ENCODE measurements around the gene GABBR2. TPM values are rescaled to one million over a fixed set of nuclear protein-coding genes. Genes with fewer than 3 reads are reported as not detected.

Gene GABBR2
- total RNA-seq, 1 donor = 0.27 TPM

DNA sequence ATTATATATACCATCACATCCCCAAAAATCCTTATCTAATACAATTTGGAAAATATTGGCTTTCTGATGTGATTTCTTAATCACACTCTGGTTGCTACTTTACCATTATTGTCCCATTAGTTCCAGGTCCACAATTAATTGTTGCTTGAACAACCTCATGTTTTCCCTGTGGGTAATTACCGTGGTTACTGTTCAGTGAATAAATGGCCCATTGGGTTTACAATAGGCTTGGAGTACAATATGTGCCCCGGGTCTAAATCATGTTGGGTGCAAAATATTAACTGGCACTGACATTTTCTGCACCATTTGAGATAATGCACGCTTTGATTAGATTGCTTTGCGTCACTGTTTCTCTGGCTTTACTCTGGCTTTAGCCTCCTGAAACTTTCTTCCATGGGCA is 163.7 kb downstream of the GABBR2 start:
- TF ChIP-seq, protein P1, sequence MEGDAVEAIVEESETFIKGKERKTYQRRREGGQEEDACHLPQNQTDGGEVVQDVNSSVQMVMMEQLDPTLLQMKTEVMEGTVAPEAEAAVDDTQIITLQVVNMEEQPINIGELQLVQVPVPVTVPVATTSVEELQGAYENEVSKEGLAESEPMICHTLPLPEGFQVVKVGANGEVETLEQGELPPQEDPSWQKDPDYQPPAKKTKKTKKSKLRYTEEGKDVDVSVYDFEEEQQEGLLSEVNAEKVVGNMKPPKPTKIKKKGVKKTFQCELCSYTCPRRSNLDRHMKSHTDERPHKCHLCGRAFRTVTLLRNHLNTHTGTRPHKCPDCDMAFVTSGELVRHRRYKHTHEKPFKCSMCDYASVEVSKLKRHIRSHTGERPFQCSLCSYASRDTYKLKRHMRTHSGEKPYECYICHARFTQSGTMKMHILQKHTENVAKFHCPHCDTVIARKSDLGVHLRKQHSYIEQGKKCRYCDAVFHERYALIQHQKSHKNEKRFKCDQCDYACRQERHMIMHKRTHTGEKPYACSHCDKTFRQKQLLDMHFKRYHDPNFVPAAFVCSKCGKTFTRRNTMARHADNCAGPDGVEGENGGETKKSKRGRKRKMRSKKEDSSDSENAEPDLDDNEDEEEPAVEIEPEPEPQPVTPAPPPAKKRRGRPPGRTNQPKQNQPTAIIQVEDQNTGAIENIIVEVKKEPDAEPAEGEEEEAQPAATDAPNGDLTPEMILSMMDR (IDR thresholded peaks at IDR 0.05; ENCODE audit: insufficient read depth, low read length) = no peak
- no peak overlapping the region for H3K4me3 ChIP-seq (ENCODE audit: low read depth, low read length)
- no peak for DNase-seq (ENCODE audit: low read depth)

DNA sequence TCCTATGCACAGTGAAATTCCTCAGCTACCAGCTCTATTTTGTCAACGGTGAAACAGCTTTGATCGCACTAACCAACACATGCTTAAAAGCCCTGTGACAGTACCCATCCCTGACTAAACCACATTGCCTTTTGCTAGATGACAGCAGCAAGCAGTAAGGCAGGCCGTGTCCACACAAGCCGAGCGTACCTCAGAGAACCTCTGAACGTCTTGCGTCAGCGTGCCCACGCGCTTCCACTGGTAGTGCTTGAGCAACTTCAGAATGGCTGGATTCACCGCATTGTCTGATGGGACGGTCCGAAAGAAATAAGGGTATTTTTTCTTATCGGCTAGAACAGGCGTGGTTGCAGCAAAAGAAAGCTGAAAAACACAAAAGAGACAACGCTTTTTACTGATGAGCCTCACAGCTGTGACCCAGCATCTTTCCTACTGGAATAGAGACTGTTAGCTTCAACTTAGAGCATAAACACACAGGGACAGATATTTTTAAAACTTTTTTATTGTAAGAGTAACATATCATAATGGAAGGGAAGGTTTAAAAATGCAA is 167.0 kb downstream of the GABBR2 start:
- H3K4me3 ChIP-seq (ENCODE audit: low read depth, low read length) = no peak overlapping the region
- DNase-seq (ENCODE audit: low read depth) = no peak
- TF ChIP-seq, protein P1 (IDR thresholded peaks at IDR 0.05; ENCODE audit: insufficient read depth, low read length) = no peak

DNA sequence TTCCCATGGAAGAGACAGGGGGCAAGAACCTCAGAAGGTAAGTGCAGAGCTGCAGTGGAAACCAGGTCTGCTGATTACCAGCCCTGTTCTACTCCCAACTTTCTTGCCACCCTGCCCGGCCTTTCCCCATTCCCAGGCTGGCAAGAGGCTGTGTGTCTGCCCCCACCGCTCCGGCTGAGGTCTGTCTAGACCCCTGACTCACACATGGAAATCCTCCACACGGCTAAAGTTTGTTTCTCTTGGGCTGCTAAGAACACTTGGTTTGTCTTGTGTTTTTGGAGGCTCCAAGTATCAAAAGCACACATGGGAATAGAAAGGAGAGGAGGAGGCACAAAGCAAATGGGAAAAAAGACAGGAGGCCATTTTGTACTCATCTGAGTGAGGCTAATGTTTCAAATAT is 168.3 kb downstream of the GABBR2 start:
- TF ChIP-seq, protein P1 (IDR thresholded peaks at IDR 0.05; ENCODE audit: insufficient read depth, low read length) = no peak
- H3K4me3 ChIP-seq (ENCODE audit: low read depth, low read length) = no peak overlapping the region
- no peak for DNase-seq (ENCODE audit: low read depth)

DNA sequence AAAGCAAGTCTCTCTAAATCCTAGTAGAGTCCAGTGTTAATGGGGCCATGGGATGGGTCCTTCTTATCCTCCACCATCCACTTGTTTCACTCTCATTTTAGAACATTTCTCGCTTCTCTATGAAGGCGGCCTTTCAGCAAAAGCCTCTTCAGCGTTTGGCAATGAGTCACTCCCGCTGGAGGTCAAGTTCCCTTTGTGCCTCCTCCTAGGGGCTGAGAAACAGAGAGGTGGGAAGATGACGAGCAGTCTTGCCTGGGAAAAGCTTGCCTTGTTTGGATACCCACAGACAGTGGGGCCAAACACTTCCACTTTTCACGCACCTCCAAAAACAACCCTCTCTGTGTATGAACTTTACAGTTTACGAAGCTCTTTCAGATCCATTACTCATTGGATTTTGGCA is 168.8 kb downstream of the GABBR2 start:
- no peak overlapping the region for H3K4me3 ChIP-seq (ENCODE audit: low read depth, low read length)
- DNase-seq (ENCODE audit: low read depth) = no peak
- TF ChIP-seq, protein P1 (IDR thresholded peaks at IDR 0.05; ENCODE audit: insufficient read depth, low read length) = no peak

DNA sequence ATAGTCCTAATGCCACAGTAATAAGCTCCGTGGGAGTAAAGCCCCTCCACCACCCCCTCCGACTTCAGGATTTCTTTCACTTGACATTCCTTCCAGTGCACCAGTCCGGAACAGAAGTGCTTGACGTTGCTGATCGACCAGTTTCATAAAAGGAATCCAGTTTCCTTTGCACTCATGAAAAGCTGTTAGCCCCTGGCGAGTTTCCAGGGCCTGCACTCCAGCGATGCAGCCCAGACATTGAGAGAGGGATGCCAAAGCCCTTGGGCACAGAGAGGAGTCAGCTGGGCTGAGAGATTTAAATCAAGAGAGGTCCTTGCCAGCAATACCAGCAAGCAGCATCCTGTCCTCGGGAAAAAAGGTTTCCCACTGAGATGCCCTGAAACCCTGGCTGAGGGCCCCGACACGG is 170.1 kb downstream of the GABBR2 start:
- TF ChIP-seq, protein P1 (IDR thresholded peaks at IDR 0.05; ENCODE audit: insufficient read depth, low read length) = no peak
- peak; percentile 23 for DNase-seq (ENCODE audit: low read depth)
- no peak overlapping the region for H3K4me3 ChIP-seq (ENCODE audit: low read depth, low read length)

DNA sequence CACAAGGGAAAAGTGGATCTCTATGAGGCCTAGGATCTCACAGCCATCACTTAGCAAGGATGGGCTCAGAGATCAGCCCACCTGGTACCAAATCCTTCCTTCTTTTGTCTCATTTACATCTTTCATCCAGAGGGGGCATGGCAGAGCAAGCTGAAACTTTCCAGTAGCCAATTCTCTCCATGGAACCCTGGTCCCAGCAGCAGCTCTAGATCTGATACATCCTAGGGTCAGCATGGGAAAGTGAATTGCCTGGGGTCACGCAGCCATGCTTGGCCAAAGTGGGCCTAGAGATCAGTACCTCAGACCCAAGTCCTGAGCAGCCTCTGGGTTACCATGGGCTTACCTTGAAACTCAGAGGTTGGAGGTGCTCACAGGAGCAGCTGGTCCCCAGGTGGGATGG is 170.5 kb downstream of the GABBR2 start:
- DNase-seq (ENCODE audit: low read depth) = no peak
- no peak overlapping the region for H3K4me3 ChIP-seq (ENCODE audit: low read depth, low read length)
- TF ChIP-seq, protein P1 (IDR thresholded peaks at IDR 0.05; ENCODE audit: insufficient read depth, low read length) = no peak

DNA sequence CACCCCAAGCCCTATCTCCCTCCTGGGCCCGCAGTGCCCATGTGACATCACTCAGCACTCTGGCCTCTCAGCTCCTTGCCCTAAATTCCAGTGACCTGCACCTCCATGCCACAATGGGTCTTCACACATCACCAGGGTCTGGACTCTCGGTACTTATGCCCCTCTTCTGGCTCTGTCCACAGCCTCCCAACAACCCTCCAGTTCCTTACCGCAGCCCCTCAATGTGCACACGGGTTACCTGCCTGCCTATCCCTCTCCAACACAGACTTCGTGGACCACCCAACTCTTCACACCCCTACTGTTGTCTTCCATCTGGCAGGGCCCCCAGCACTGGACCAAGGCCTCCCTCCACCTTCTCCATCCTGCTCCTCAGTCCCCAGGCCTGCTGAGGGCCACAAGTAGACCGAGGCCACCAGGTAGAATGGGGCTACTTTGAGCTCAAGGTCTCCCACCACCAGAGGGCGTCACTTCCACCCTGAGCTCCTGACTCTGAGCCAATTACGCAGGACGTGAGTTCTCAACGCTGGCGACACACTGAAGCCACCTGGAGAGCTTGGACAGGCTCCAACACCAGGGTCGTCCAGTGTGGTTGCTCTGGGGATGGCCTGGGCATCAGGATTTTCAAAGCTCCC is 172.1 kb downstream of the GABBR2 start:
- H3K4me3 ChIP-seq (ENCODE audit: low read depth, low read length) = no peak overlapping the region
- TF ChIP-seq, protein P1 (IDR thresholded peaks at IDR 0.05; ENCODE audit: insufficient read depth, low read length) = peak; percentile 12
- DNase-seq (ENCODE audit: low read depth) = no peak
